ENCODE data around the gene DEFB127.

DEFB127 gene

DNA sequence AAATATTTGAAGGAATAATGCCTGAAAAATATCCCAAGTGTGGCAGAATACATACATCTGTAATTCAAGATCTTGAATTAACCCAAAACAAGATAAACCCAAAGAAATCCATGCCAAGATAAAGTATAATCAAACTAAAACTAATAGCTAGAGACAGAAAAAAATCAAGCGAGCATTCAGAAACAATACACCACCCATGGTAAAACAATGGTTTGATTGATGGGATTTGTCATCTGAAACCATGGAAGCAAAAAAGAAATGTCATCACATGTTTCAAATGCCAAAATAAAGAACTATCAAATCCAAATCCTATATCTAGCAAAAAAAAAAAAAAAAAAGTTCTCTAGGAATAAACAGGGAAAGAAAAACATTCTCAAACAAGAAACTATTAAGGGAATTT, 5.1 kb upstream of the DEFB127 start:
- DNase-seq (ENCODE audit: extremely low read depth, low read depth), result no peak
- TF ChIP-seq CTCF (IDR thresholded peaks at IDR 0.05; ENCODE audit: low read depth, low read length, missing control alignments), result no peak
- H3K4me3 ChIP-seq (replicated peaks; ENCODE audit: low read depth, low read length), result no peak overlapping the region

- no peak for TF ChIP-seq CTCF (IDR thresholded peaks at IDR 0.05; ENCODE audit: low read depth, low read length, missing control alignments)
These were observed 7.4 kb downstream of the DEFB127 start for GRCh38 chr20:164618-165017.

DNA sequence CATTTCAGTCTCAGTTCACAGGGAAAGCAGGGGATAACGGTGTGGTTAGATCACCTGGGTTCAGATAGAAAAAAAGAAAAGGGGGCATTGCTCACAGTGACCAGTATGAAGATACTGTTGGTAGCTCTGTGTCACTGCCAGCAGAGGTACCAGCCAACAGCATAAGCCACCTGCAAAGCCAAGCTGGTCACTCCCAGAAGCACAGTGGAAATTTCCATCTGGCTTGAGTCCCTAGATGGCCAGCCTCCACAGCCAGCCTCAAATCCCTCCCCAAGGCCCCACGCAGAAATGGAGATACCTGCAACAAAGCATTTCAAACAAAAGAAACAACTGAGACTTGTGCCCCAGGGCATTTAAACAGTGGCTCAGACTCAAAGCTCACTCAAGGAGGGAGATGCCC, 11.6 kb downstream of the DEFB127 start:
- no peak for TF ChIP-seq CTCF (IDR thresholded peaks at IDR 0.05; ENCODE audit: low read depth, low read length, missing control alignments)
- no peak for DNase-seq (ENCODE audit: extremely low read depth, low read depth)
- H3K4me3 ChIP-seq (replicated peaks; ENCODE audit: low read depth, low read length), result no peak overlapping the region

More at GRCh38 chr20:164618-165017, 7.4 kb downstream of the DEFB127 start:
- no peak for DNase-seq (ENCODE audit: extremely low read depth, low read depth)
- H3K4me3 ChIP-seq (replicated peaks; ENCODE audit: low read depth, low read length), result no peak overlapping the region

DNA sequence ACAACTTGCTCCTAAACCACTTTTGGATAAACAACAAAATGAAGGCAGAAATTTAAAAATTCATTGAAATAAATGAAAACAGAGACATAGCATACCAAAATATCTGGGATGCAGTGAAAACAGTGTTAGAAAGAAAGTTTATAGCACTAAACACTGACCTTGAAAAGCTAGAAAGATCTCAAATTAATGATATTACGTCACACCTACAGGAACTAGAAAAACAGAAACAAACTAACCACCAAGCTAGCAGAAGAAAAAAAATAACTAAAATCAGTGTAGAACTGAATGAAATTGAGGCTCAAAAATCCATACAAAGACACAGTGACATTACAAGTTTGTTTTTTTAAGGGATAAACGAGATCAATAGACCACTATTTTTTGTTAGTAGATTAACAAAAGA, 27.0 kb downstream of the DEFB127 start:
- no peak for TF ChIP-seq CTCF (IDR thresholded peaks at IDR 0.05; ENCODE audit: low read depth, low read length, missing control alignments)
- DNase-seq (ENCODE audit: extremely low read depth, low read depth), result no peak
- no peak overlapping the region for H3K4me3 ChIP-seq (replicated peaks; ENCODE audit: low read depth, low read length)

DNA sequence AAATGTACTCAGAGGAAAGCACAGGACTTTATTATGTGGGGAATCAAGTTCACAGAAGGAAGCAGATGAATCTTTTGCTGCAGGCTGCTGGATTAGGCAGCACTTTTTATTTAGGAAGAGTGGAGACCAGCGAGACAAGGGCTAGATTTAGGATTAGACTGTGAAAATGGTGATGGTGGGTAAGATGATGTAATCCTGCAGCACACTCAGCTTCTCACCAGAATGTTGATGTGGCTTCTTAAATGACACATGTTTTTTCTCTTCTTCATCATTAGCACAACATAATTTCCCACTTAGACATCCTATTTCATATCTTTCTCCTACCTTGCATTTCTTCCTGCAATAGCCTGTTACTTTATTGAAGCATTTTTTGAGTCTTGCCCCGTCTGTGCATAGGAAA, 30.5 kb downstream of the DEFB127 start:
- DNase-seq (ENCODE audit: extremely low read depth, low read depth), result no peak
- no peak overlapping the region for H3K4me3 ChIP-seq (replicated peaks; ENCODE audit: low read depth, low read length)
- TF ChIP-seq CTCF (IDR thresholded peaks at IDR 0.05; ENCODE audit: low read depth, low read length, missing control alignments), result no peak

DNA sequence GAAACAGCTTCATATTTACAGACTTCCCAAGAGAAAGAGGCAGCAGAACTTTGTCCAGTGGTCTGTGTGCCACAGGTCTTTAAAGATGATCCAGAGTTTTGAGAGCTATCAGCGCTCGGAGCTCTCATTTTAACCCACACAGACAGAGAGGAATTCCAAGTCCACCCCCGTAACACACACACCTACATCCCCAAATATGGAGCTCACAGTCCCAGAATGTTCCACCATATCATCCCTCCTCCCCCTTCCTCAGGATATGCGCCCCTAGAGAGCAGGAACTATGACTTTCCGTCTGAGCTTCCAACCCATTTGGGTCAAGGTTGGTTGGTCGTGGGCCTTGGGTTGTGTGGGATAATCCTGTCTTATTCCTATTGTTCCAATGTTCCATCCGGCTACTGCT, 32.4 kb downstream of the DEFB127 start, which contains the start of gene DEFB128:
Gene DEFB128, minus strand, starts transcription at position 101 of the 400 bp plus-strand sequence. Its CDS starts 88 bp downstream, at position 13.
- H3K4me3 ChIP-seq (replicated peaks; ENCODE audit: low read depth, low read length), result no peak within 1 kb of the TSS
- DNase-seq (ENCODE audit: extremely low read depth, low read depth), result no peak
- no peak for TF ChIP-seq CTCF (IDR thresholded peaks at IDR 0.05; ENCODE audit: low read depth, low read length, missing control alignments)

DNA sequence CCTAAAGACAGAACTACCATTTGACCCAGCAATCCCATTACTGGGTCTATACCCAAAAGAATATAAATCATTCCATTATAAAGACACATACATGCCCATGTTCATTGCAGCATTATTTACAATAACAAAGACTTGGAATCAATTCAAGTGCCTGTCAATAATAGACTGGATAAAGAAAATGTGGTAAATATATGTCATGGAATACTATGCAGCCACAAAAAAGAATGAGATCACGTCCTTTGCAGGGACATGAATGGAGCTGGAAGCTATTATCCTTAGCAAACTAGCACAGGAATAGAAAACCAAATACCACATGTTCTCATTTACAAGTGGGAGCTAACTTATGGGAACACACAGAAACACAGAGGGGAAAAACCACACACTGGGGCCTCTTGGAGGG, 41.0 kb downstream of the DEFB127 start:
- no peak overlapping the region for H3K4me3 ChIP-seq (replicated peaks; ENCODE audit: low read depth, low read length)
- no peak for DNase-seq (ENCODE audit: extremely low read depth, low read depth)
- no peak for TF ChIP-seq CTCF (IDR thresholded peaks at IDR 0.05; ENCODE audit: low read depth, low read length, missing control alignments)
